Psoas muscle (tissue), 8 donors: ENCODE measurements around the gene SFTPA1. TPM values are rescaled to one million over a fixed set of nuclear protein-coding genes. Genes with fewer than 3 reads are reported as not detected.
"Not testable (repeated sequence)": the region's sequence is repeated elsewhere in the genome, so short reads cannot be mapped to it uniquely, and the experiment has no call there.

Source experiments
- ATAC-seq, 4 donors: fragments of 200-7000 bp; cut with Tn5 transposase; one replicate each; pipeline ENCODE4 v1.9.1; 2020; ENCODE audit warnings: moderate library complexity in 3 of 4, mild to moderate bottlenecking in 2 of 4
- DNase-seq, 2 donors: peaks; one replicate each; pipeline ENCODE4 v3.0.0-alpha.2; 2020
- H3K27ac ChIP-seq: fragments of 200-600 bp; one replicate; pipeline ENCODE4 v1.8.0; 2022
- H3K27me3 ChIP-seq, 3 donors: fragments of 200-600 bp in 1 of 3; one replicate each; pipeline versions ENCODE4 v1.6.1 to v1.8.0; 2013 to 2022; ENCODE audit warnings: low read length in 2 of 3, mild to moderate bottlenecking in 2 of 3, moderate library complexity in 1 of 3; ENCODE audit not compliant: insufficient read depth in 3 of 3
- H3K36me3 ChIP-seq, 2 donors: fragments of 200-600 bp in 1 of 2; one replicate each; pipeline versions ENCODE4 v1.6.1 to v1.8.0; 2013 to 2022; ENCODE audit warnings: low read depth in 1 of 2, mild to moderate bottlenecking in 1 of 2, moderate library complexity in 1 of 2; ENCODE audit not compliant: insufficient read depth in 1 of 2
- H3K4me1 ChIP-seq: fragments of 200-600 bp; one replicate; pipeline ENCODE4 v1.8.0; 2022
- H3K4me3 ChIP-seq: fragments of 200-600 bp; one replicate; pipeline ENCODE4 v1.8.0; 2022; ENCODE audit warnings: mild to moderate bottlenecking
- H3K9me3 ChIP-seq: fragments of 200-600 bp; one replicate; pipeline ENCODE4 v1.8.0; 2022
- CTCF ChIP-seq: fragments of 200-600 bp; IDR thresholded peaks from one replicate; pipeline ENCODE4 v1.8.0; 2022; ENCODE audit warnings: antibody characterized with exemption
- WGBS, 3 donors: extraction: QIAGEN DNeasy Blood & Tissue Kit; methylation state at CpG; one replicate each; pipeline versions ENCODE4 v1.1.6 to v1.1.7; 2013; 5-methylcytosine and 5-hydroxymethylcytosine counted together
- intact Hi-C, 2 donors: fragments of 100-400 bp; cut with DNase I; formaldehyde crosslinking; loops; one replicate each; pipeline versions ENCODE4 v1.11.0 to v1.14.2; 2022
- polyA plus RNA-seq, 3 donors: library from polyadenylated mRNA; stranded (reverse); fragments of 200-250 nt; gene quantifications; one replicate each; pipeline ENCODE4 v1.2.3, GENCODE V29; 2013
- total RNA-seq, 4 donors: library from RNA; stranded (reverse); fragmentation: NEBNext Ultra II Directional in 2 of 4; extraction: Animal tissue kit (Norgen Biotek cat#: 25700) in 2 of 4; gene quantifications; one replicate each; pipeline versions ENCODE4 v1.2.1 to v1.2.4, GENCODE V29; 2021 to 2023
- donor health status: healthy with polysubstance abuse.
- donor health status: DM: no; HTN: no; CAD: no; lungs with moderate emphysema.
- donor health status: Bipolar disorder and iron deficiency.
- donor health status: healthy.
- donor health status: DM: yes; HTN: yes; CAD: no.
- donor health status: DM: no; HTN: no; CAD: no.
- donor health status: DM: no; HTN: no; CAD: no.
- donor health status: DM: yes; HTN: yes; CAD: no.

Gene SFTPA1
- total and polyA plus RNA-seq, 7 donors = 0.39 to 1.1 (median 0.54) TPM; not detected in 2

- Histone ChIP-seq H3K4me3 (no peak overlapping the region), H3K27me3 (peaks cover 0 to 2% (median 0%) of the 10 kb centered on the region in 3 donors), H3K27ac (no peak overlapping the region), H3K36me3 (no peaks in the 10 kb centered on the region), H3K4me1 (no peaks in the 10 kb centered on the region), H3K9me3 (no peaks in the 10 kb centered on the region)
- no peak for TF ChIP-seq CTCF
- 89 to 91% (median 90%) methylated on average over 11 of the region's 11 CpGs for WGBS, 3 donors
- intact Hi-C loops = no loop called here
- no peak for ATAC-seq
- no peak for DNase-seq
These were observed 24.7 kb upstream of the SFTPA1 start for GRCh38 chr10:79585870-79586527.

GRCh38 chr10:79586933-79587332 lies 23.8 kb upstream of the SFTPA1 start:
- Histone ChIP-seq H3K27ac (no peak overlapping the region), H3K4me3 (no peak overlapping the region), H3K9me3 (no peaks in the 10 kb centered on the region), H3K4me1 (no peaks in the 10 kb centered on the region), H3K36me3 (no peaks in the 10 kb centered on the region), H3K27me3 (peaks cover 0 to 2% (median 0%) of the 10 kb centered on the region in 3 donors)
- ATAC-seq (no peak), DNase-seq (no peak)
- 29 to 55% (median 48%) methylated on average over 2 of the region's 2 CpGs for WGBS, 3 donors
- intact Hi-C loops = no loop called here
- no peak for TF ChIP-seq CTCF

GRCh38 chr10:79588800-79589199 lies 21.9 kb upstream of the SFTPA1 start:
- Histone ChIP-seq H3K4me1 (no peaks in the 10 kb centered on the region), H3K36me3 (no peaks in the 10 kb centered on the region), H3K4me3 (no peak overlapping the region), H3K27me3 (peaks cover 0 to 2% (median 0%) of the 10 kb centered on the region in 3 donors), H3K9me3 (no peaks in the 10 kb centered on the region), H3K27ac (no peak overlapping the region)
- no peak for TF ChIP-seq CTCF
- no peak for DNase-seq
- ATAC-seq = no peak
- intact Hi-C loops = no loop called here

GRCh38 chr10:79593377-79593776 lies 17.4 kb upstream of the SFTPA1 start:
- intact Hi-C loops = no loop called here
- TF ChIP-seq CTCF = no peak
- Histone ChIP-seq H3K9me3 (no peaks in the 10 kb centered on the region), H3K27ac (no peak overlapping the region), H3K36me3 (no peaks in the 10 kb centered on the region), H3K4me3 (no peak overlapping the region), H3K4me1 (no peaks in the 10 kb centered on the region), H3K27me3 (peaks cover 0 to 10% (median 2%) of the 10 kb centered on the region in 3 donors)
- WGBS, 3 donors = 73 to 80% (median 80%) methylated on average over 1 of the region's 1 CpG
- no peak for ATAC-seq
- no peak for DNase-seq

GRCh38 chr10:79594565-79594964 lies 16.2 kb upstream of the SFTPA1 start:
- H3K4me1 ChIP-seq, H3K27ac ChIP-seq, intact Hi-C loops, H3K36me3 ChIP-seq, ATAC-seq, H3K9me3 ChIP-seq, DNase-seq, H3K4me3 ChIP-seq: not testable (repeated sequence)
- WGBS, 3 donors = 73 to 77% (median 77%) methylated on average over 3 of the region's 3 CpGs
- H3K27me3 ChIP-seq = peaks cover 0 to 17% (median 0%) of the 10 kb centered on the region in 3 donors
